ENCODE results near the gene CTRB1.
"Not testable (repeated sequence)": the region's sequence is repeated elsewhere in the genome, so short reads cannot be mapped to it uniquely, and the experiment has no call there.

The CTRB1 gene

GRCh38 chr16:75242436-75243078 is 23.8 kb downstream of the CTRB1 start:
- not testable (repeated sequence) for DNase-seq

GRCh38 chr16:75243667-75244224 is 25.0 kb downstream of the CTRB1 start:
- no peak for DNase-seq

GRCh38 chr16:75244225-75244809 is 25.5 kb downstream of the CTRB1 start:
- no peak for DNase-seq

- peak; percentile 100 for DNase-seq
These were observed 26.3 kb downstream of the CTRB1 start for GRCh38 chr16:75244844-75245758.

GRCh38 chr16:75246504-75247205 is 27.9 kb downstream of the CTRB1 start:
- no peak for DNase-seq

GRCh38 chr16:75247249-75247648 is 28.5 kb downstream of the CTRB1 start:
- DNase-seq: no peak

- DNase-seq: no peak
These were observed 29.4 kb downstream of the CTRB1 start for GRCh38 chr16:75248142-75248535.

GRCh38 chr16:75248536-75249380 is 30.0 kb downstream of the CTRB1 start:
- DNase-seq: no peak

- no peak for DNase-seq
These were observed 30.7 kb downstream of the CTRB1 start for GRCh38 chr16:75249441-75249840.

- no peak for DNase-seq
These were observed 31.5 kb downstream of the CTRB1 start for GRCh38 chr16:75250089-75250808.

- DNase-seq: no peak
These were observed 32.1 kb downstream of the CTRB1 start for GRCh38 chr16:75250809-75251279.

- DNase-seq: peak; percentile 98
These were observed 32.7 kb downstream of the CTRB1 start, which contains the start of gene BCAR1 for GRCh38 chr16:75251280-75252048. BCAR1 (minus strand) TSS chr16:75251624; CDS start chr16:75251482, 142 bp downstream.

GRCh38 chr16:75252049-75252864 is 33.5 kb downstream of the CTRB1 start:
- no peak for DNase-seq

- peak; percentile 98 for DNase-seq
These were observed 34.4 kb downstream of the CTRB1 start for GRCh38 chr16:75252946-75253911.

- peak; percentile 99 for DNase-seq
These were observed 35.6 kb downstream of the CTRB1 start for GRCh38 chr16:75254359-75254837.

- peak; percentile 77 for DNase-seq
These were observed 37.3 kb downstream of the CTRB1 start for GRCh38 chr16:75256059-75256571.

GRCh38 chr16:75256696-75257343 is 38.0 kb downstream of the CTRB1 start:
- peak; percentile 78 for DNase-seq
